Stimulated activated CD8-positive, alpha-beta memory T cell treated with anti-CD3 and anti-CD28 coated beads, Interleukin-2, amount 100 ng/mL, for 1 hour (primary cell): ENCODE results near the gene ZNF747.
A peak's percentile ranks its signal among the peaks of the same experiment; 100 is the strongest.
"Not testable (repeated sequence)": the region's sequence is repeated elsewhere in the genome, so short reads cannot be mapped to it uniquely, and the experiment has no call there.

Experiments
- DNase-seq, 2 donors: peaks; one replicate each; pipeline ENCODE4 v3.0.0-alpha.2; 2020; ENCODE audit warnings: low read depth in 2 of 2

ZNF747 gene

DNA sequence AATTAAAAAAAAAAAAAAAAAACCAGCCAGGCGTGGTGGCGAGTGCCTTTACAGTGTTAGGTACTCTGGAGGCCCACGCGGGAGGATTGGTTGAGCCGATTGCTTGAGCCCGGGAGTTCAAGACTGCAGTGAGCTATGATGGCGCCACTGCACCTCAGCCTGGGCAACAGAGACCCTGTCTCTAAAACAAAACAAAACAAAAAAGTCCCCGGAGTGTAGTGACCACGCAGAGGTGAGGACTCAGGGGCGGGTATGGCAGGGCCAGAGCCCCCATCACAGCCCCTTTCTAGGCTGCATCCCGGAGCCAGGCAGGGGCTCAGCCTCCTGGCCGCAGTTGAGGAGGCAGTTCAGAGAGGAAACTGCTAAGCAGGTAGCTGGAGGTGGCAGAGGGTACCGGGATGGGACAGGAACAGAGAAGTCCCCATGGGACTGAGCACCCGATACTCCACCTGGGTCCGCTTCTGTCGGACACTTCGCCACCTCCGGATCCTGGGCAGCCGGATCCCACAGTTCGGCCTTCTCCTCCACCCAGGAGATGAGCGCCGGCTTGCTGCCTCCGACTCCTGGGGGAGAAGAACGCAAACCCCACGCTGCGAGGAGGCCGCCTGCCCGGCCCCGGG lies 800 bp downstream of the ZNF747 start:
- no peak for DNase-seq

DNA sequence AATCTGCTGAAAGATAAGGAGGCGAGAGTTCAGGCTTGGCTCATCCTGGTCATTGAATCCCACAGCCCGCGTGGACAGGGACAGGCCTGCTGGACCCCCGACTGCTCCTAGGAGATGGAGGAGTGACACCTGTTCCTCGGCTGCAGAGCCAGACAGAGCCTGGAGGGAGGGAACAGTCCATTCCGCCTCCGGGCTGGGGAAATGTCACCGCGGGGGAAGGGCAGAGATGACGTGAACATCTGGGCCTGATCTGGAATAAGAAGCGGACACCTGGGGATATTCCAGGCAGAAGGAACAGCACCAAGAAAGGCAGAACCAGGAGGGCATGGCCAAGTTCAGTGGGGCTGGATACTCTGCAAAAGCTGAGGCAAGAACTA lies 1.5 kb downstream of the ZNF747 start:
- no peak for DNase-seq

DNA sequence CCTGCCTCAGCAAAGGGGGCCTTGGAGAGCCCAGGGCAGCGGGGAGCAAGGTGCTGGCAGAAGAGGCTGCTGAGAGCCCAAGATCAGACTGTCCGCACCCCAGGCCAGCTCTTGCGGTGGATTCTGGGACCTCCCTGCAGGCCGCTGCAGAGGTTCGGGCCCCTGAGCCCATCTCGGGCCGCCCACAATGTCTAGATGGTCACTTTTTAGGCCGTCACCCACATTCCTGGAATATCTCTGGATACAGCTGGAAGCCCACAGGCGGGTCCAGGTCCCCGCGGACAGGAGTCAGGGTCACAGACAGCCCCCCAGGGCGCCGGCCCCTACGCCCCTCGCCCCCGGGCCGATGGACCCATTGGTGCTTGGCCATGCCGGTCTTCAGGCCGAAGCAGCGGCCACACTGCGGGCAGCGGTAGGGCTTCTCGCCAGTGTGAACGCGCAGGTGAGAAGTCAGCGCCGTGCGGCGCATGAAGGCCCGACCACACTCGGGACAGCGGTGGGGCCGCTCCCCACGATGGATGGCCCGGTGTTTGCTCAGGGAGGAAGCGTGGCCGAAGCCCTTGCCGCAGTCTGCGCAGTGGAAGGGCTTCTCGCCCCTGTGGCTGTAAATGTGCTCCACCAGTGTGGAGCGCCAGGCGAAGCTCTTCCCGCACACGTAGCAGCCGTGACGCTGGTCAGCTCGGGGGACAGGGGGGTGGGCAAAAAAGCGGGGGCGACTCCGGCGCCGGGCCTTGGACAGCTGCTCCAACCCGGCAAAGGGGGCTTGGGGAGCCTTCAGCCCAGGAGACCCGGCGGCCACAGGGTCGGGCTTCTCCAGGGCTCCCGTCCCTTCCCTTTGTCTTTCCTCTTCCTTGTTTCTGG lies 2.1 kb downstream of the ZNF747 start:
- DNase-seq, result no peak

DNA sequence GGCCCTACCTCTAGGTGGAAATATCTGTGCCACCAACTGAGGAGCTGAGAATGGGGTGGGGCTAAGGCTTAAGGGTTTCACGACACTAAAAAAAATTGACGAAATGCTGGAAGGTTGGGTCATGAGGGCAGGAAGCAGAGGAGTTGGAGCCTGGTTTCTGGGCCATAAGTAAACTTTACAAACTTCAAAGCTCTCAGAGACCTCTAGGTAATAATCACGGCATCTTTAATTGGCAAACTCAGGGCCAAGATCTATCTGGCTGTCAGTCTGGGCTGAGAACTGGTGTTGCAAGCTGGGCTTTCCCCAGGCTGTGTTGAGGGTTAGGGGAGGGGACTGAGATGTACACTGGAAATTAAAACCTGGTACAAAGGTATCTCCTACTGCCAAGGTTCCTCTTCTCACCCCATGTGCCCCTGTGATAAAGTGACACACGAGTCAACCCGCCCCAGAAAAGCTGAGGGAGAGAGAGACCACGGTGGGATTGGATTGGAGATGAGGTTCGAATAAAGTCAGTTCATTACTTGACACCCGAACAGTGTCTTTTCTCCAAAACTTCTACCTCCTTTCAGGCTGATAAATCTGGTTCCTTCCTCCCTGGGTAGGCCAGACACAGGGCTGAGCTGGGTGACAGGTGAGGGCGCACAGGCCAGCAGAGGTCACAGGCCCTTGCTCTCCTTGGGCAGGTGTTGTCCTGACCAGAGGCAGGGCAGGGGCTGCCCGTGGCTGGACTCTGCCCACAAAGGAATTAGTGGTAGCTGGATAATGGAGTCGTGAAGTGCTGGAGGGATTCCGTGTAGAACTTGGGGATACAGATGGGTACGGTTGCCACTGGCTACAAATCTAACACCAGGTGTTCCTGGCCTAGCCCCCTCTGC lies 4.3 kb downstream of the ZNF747 start:
- no peak for DNase-seq

DNA sequence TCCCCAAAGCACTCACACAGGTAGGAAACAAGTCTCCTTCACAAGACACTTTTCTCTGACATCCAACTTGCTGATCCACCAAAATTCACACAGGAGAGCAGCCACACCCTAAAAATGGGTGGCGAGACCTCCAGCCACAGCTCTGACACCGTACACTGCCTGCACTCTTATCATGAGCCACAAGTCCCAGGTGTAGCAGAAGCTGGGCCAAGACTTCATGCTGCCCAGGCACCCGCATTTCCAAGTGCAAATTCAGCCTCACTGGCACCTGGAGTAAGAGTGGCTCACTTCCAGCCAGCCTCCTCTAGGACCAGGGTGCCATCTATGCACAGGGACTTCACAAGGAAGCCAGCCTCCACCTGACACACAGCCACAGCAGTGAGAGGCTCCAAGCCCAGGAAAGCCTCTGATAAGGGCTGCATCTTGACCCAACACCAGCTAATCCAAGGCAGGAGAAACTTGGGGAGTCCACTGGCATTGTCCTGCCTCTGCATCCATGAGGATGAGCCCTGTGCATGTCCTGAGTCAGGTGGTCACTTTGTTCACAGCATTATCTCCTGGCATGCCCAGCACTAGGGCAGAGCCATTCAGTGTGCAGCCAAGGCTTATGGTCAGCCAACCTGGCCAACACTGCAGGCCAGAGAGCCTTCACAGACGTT lies 5.7 kb downstream of the ZNF747 start:
- DNase-seq, result no peak

DNA sequence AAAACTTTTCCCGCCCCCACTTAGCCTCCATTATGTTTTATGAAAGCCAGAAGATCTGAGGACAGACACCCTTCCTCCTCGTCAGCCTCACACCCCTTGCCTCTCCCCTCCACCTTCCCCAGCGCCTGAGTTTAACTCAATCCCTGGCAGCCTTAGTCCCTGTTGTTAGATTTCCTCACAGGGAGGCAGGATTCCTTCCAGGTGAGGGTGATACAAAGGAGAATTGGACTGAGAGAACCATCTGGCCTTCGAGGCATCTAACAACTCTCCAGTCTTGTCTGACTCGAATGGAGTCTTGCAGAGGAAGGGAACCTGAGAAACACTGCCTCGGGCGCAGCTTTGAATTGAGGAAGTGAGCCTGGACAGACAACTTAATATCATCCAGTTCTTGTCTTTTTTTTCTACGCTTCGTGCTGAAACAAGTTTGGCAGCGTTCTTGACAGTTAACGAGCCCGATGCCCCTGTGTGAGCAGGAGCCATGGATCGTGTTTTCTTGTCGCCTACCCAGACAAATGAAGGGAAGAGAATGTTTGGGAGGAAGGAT lies 7.0 kb downstream of the ZNF747 start:
- DNase-seq, result no peak

DNA sequence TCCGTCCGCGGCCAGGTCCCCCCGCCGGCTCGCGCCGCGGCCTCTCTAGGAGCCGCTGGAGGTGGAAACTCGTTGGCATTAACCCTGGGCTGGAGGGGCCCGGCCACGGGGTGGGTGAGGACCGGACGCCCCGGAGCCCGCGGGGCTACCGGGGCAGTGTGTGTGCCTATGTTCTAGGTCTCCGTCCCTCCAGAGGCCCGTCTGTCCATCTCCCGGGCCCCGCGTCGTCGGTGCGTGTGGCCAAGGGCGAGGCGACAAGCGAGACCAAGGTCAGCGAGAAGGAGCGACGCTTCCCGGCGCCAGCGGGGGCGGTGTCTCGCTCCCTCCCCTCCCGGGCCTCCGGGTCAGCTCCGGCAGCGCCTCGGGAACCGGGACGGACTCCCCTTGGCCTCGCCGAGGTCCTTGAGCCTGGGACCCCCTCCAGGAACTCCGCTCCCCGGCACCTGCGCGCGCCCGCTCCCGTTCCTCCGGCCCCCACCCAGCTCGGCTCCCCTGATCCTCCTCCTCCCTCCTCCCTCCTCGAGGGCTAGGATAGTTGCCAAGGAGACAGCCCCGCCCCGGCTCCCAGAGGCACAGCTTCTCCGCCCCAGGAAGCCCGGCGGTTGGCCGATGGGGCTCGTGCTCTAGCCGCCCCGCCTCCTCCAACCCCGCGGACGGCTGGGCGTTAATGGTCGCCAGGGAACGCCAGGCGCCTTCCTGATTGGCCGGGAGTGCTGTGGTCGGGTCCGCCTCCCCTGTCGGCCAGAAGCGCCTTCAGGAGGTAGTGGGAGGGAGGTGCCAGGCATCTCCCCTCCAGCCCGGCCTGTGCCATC lies 7.6 kb downstream of the ZNF747 start:
- DNase-seq, result peak; percentile 76 to 78

DNA sequence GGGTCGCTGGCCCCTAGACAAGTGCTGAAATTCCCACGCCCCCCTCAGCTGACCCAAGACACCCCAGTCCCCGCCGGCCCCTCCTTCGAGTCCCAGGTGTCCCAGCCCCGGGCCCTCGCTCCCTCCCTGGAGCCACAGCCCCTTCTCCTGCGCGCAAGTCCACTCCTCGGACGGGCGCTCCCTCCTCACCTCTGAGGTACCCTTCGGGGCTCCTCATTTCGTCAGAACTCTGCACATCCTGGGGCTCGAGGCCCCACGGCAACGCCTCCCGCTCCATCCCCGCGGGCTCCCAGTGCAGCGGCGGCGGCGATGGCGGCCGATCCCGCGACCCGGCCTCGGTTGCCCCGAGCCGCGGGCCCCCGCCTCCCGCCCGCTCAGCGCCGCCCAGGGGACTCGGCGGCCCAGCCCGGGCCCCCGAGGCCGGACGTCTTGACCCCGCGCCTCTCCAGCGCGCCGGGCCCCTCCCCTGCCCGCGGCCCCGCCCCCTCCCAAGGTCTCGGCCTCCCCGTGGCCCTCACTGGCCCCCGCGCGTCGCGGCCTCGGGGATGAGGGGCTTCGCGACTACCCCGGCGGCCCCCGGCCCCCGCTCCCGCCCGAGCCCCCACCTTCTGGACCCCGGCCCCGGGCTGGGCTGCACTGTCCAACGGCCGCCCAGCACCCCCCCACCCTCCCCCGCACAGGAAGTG lies 8.4 kb downstream of the ZNF747 start, which contains the start of gene ZNF768:
TSS of gene ZNF768 (minus strand) at position 430 of the 686 bp plus-strand sequence. CDS start at position 277, 153 bp downstream.
- DNase-seq, result no peak

DNA sequence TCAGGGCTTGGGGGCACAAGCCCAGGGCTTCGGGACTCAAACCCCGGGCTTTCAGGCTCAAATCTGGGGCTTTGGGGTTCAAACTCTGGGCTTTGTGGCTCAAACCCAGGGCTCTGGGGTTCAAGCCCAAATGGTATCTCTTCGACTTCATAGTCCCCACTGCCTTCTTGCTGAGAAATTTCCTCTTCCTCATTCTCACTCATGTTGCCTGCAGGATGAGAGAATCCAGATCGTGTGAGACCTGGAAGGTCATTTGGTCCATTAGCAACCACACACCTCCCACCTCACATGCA lies 8.9 kb downstream of the ZNF747 start:
- no peak for DNase-seq

DNA sequence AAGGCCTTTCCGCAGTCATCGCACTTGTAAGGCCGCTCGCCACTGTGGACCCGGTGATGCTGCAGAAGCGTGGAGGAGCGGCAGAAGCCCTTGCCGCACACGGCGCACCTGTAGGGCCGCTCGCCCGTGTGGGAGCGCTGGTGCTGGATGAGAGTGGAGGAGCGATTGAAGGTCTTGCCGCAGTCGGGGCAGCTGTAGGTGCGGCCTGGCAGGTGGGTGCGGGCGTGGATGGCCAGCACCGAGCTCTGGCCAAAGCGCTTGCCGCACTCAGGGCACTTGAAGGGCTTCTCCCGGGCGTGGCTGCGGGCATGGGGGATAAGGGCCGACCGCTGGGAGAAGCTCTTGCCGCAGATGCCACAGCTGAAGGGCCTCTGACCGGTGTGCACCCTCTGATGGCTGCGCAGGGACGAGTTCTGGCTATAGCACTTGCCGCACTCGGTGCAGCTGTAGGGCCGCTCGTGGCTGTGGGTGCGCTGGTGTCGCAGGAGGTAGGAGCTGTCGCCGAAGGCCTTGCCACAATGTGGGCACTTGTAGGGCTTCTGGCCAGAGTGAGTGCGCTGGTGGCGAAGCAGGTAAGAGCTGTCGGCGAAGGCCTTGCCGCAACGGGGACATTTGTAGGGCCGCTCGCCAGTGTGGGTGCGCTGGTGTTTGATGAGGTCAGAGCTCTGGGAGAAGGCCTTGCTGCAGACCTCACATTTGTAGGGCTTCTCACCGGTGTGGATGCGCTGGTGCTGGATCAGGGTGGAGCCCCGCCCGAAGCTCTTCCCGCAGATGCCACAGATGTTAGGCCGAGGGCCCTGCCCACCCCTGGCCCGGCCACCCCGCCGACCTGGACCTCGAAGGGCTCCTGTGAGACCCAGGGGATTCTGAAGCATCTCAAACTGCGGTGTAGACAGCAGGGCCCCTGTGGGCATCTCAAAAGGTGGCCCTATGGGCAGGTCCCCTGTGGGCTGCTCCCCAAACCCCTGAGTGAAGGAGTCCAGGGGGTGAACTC lies 9.8 kb downstream of the ZNF747 start:
- no peak for DNase-seq

DNA sequence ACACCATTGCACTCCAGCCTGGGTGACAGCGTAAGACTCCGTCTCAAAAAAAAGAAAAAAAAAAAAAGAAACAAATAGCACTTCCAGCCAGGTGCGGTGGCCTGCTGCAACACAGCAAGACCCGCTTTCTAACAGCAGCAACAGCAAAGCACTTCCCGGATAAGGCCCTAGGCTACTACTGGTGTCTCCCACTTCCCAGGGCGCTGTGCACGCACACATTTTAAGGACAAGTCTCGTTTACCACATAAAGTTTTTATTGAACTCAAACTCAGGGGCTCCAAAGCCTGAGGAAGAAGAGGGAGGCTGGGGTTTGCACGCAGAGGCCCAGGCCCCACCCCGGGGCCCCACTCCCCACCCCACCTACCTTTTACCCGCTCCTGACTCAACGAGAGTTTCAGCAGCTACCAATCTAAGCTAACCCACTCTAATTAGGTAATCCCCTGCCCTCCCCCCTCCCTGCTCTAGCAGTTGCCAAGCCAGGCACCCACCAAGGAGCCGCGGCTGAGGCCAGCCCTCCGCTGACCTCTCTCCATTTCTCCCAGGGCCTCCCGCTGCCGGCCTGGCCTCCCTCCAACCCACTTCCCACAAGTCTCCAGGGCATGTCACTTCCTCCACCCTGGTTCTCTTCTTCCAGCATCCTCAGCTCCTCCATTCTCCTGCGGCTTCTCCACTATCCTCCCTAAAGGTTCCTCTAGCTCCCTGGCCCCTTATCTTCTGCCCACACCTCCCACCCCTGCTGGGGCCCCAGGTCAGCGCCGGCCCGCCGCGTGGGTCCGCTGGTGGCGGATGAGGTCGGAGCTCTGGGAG lies 10.7 kb downstream of the ZNF747 start:
- no peak for DNase-seq

DNA sequence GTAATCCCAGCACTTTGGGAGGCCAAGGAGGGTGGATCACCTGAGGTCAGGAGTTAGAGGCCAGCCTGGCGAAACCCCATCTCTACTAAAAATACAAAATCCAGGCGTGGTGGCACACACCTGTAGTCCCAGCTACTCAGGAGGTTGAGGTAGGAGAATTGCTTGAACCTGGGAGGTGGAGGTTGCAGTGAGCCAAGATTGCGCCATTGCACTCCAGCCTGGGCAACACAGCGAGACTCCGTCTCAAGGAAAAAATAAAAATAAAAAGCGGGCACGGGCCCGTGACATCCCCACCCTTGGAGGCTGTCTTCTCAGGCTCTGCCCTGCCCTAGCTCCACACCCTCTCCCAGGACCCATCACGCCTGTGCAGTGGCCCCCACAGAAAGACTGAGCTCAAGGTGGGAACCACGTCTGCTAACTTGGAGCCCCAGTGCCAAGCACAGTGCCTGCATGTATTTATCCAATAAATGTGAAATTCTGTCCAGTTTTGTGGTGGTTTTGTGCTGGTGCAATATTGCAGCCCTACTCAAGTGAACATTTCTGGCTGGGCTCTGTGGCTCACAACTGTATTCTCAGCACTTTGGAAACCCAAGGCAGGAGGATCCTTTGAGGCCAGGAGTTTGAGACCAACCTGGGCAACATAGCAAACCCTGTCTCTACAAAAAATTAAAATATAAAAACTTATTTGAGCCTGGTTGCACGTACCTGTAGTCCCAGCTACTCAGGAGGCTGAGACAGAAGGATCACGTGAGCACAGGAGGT lies 11.8 kb downstream of the ZNF747 start:
- not testable (repeated sequence) for DNase-seq

DNA sequence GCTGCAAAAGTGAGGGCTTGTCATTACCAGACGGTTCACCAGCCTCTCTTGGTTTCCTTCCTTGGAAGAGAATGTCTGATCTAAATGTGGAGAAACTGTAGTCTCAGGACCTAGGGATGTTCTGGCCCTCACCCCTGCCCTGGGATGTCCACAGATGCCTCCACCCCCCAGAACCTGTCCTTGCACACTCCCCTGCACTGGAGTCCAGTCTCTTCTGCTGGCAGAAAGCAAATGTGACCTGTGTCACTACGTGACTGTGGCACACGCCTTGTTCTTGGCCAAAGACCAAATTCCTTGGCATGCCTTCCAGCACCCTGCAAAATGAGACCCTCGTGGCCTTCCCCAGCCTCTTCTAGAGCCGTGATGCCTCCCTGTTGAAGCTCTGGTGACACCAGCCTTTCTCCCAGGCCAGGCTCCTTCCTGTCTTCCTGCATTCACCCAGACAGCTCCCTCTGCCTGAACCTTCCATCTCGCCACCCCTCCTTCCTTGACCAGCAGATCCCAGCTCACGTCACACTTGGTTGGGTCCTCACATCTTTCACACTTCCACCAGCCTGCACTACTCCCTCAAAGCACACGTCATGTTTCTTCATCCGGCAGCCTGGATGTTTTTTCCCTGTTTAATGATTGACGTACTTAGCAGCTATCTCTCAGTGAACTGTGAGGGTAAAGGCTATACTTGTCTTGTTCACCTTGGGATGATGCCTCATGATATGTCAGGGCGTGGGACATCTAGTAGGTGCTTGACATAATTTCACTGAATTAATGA lies 12.6 kb downstream of the ZNF747 start:
- no peak for DNase-seq

DNA sequence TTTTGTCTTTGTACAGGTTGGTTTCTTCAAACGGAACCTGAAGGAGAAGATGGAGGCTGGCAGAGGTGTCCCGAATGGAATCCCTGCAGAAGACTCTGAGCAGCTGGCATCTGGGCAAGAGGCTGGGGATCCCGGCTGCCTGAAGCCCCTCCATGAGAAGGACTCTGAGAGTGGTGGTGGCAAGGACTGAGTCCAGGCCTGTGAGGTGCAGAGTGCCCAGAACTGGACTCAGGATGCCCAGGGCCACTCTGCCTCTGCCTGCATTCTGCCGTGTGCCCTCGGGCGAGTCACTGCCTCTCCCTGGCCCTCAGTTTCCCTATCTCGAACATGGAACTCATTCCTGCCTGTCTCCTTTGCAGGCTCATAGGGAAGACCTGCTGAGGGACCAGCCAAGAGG lies 13.2 kb downstream of the ZNF747 start:
- DNase-seq, result no peak

DNA sequence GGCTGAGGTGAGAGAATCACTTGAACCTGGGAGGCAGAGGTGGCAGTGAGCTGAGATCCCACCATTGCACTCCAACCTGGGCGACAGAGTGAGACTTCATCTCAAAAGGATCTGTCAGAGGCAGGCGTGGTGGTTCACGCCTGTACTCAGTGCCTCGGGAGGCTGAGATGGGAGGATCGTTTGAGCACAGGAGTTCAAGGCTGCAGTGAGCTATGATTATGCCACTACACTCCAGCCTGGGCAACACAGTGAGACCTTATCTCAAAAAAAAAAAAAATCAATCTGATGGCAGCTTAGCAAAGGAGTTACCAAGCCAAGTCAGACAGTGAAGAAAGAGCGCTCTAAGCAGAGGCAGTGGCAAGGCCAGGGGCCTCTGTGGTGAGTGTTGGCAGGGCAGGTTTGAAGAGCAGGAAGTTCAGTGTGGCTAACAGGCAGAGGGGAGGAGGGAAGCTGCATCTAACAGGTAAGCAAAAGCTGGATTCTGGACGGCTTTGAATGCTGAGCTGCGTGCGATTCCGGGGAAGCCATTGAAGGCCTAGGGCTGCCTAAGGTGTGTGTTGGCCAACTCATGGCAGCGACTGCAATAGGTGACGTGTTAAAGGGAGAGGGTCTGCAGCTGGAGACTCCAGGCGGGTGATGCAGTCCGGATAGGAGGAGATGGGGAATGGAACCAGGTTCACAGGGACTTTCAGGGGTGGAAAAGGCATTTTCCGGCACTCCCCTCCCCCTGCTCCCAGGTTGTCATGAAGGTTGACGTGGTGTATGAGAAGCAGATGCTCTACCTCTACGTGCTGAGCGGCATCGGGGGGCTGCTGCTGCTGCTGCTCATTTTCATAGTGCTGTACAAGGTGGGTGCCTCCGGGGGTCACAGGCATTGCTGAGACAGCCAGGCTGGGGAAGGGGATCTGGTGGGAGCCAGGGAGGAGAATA lies 15.3 kb downstream of the ZNF747 start:
- no peak for DNase-seq

DNA sequence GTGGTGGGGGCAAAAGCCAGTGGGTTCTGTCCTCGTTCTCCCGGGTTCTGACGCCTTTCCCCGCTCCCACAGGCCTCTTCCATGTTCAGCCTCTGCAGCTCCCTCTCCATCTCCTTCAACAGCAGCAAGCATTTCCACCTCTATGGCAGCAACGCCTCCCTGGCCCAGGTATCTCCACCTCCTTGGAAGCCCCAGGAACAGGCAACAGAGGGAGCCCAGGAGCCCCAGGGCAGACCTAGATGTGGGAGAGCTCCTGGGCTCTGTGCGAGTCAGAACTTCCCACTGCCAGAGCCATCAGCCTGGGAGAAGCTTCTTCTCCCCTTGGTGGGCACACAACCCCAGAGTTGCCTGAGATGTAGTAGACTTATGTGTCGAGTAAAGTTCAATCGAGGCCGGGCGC lies 16.1 kb downstream of the ZNF747 start:
- DNase-seq, result no peak
